ENCODE data around the gene RYR2.

- TF ChIP-seq ZNF146 (CRISPR knock-in tag; IDR thresholded peaks at IDR 0.05; ENCODE audit: unreplicated experiment) (no peak), POLR2A (conservative IDR thresholded peaks at IDR 0.05) (no peak), RAD21 (CRISPR knock-in tag; conservative IDR thresholded peaks at IDR 0.05 in 1 of 2, IDR thresholded peaks at IDR 0.05 in 1 of 2) (no peak), CTCF (IDR thresholded peaks at IDR 0.05 in 2 of 3, conservative IDR thresholded peaks at IDR 0.05 in 1 of 3; ENCODE audit: insufficient read depth in 2 of 3, low read depth in 1 of 3, low read length in 3 of 3) (no peak), TAF1 (IDR thresholded peaks at IDR 0.05; ENCODE audit: control insufficient read depth, extremely low read depth, insufficient read depth, low read length, severe bottlenecking) (no peak)
Observed at GRCh38 chr1:237634922-237635321, 592.9 kb downstream of the RYR2 start.
